H9 (cell line): ENCODE results near the gene SERF2. TPM values are rescaled to one million over a fixed set of nuclear protein-coding genes. Genes with fewer than 3 reads are reported as not detected.

ENCODE experiments used
- DNase-seq: peaks from one replicate; pipeline ENCODE4 v3.0.0-alpha.2; 2017
- H2AFZ ChIP-seq: one replicate; pipeline ENCODE4 v1.6.1; 2013; ENCODE audit warnings: mild to moderate bottlenecking, low read length, control low read depth, moderate library complexity
- H2AK5ac ChIP-seq: 2 replicates; pipeline ENCODE4 v1.6.1; 2013; ENCODE audit warnings: low read length, control low read depth, mixed read lengths; ENCODE audit not compliant: insufficient read length
- H2BK120ac ChIP-seq: one replicate; pipeline ENCODE4 v1.6.1; 2013; ENCODE audit warnings: low read depth, mild to moderate bottlenecking, low read length, control low read depth, inconsistent platforms; ENCODE audit not compliant: poor library complexity, severe bottlenecking
- H2BK12ac ChIP-seq: 2 replicates; pipeline ENCODE4 v1.6.1; 2013; ENCODE audit warnings: low read length, control low read depth, mixed read lengths, low read depth; ENCODE audit not compliant: insufficient read length
- H2BK15ac ChIP-seq: 2 replicates; pipeline ENCODE4 v1.6.1; 2013; ENCODE audit warnings: low read depth, low read length, control low read depth
- H2BK20ac ChIP-seq: one replicate; pipeline ENCODE4 v1.6.1; 2013; ENCODE audit warnings: low read depth, mild to moderate bottlenecking, low read length, control low read depth, inconsistent platforms; ENCODE audit not compliant: poor library complexity, severe bottlenecking
- H2BK5ac ChIP-seq: 2 replicates; pipeline ENCODE4 v1.6.1; 2013; ENCODE audit warnings: low read length, control low read depth, mixed read lengths; ENCODE audit not compliant: insufficient read length
- H3K14ac ChIP-seq: 2 replicates; pipeline ENCODE4 v1.6.1; 2013; ENCODE audit warnings: low read length, control low read depth; ENCODE audit not compliant: insufficient read depth
- H3K18ac ChIP-seq: 2 replicates; pipeline ENCODE4 v1.6.1; 2013; ENCODE audit warnings: low read depth, mild to moderate bottlenecking, mixed read lengths, low read length, control low read depth; ENCODE audit not compliant: insufficient read length
- H3K23ac ChIP-seq: 2 replicates; pipeline ENCODE4 v1.6.1; 2013; ENCODE audit warnings: low read length, control low read depth, mixed read lengths, low read depth; ENCODE audit not compliant: insufficient read length
- H3K23me2 ChIP-seq: 2 replicates; pipeline ENCODE4 v1.6.1; 2013; ENCODE audit warnings: low read depth, mild to moderate bottlenecking, mixed read lengths, low read length, control low read depth; ENCODE audit not compliant: insufficient read length, poor library complexity, severe bottlenecking
- H3K27ac ChIP-seq: 2 replicates; pipeline ENCODE4 v1.5.1; 2013; ENCODE audit warnings: low read length, control low read depth, mixed read lengths, low read depth; ENCODE audit not compliant: insufficient read length
- H3K27me3 ChIP-seq: 2 replicates; pipeline ENCODE4 v1.6.1; 2013; ENCODE audit warnings: low read length, control low read depth, inconsistent platforms; ENCODE audit not compliant: insufficient read depth
- H3K4ac ChIP-seq: 2 replicates; pipeline ENCODE4 v1.6.1; 2013; ENCODE audit warnings: low read depth, mild to moderate bottlenecking, control low read depth, inconsistent platforms, low read length, moderate library complexity
- H3K4me1 ChIP-seq: 2 replicates; pipeline ENCODE4 v1.6.1; 2013; ENCODE audit warnings: low read length, control low read depth, inconsistent platforms; ENCODE audit not compliant: insufficient read depth
- H3K4me2 ChIP-seq: 2 replicates; pipeline ENCODE4 v1.6.1; 2013; ENCODE audit warnings: low read length, control low read depth, mixed read lengths; ENCODE audit not compliant: insufficient read length, insufficient read depth
- H3K56ac ChIP-seq: 2 replicates; pipeline ENCODE4 v1.6.1; 2013; ENCODE audit warnings: low read depth, mild to moderate bottlenecking, mixed read lengths, low read length, control low read depth; ENCODE audit not compliant: insufficient read length
- H3K79me1 ChIP-seq: 2 replicates; pipeline ENCODE4 v1.6.1; 2013; ENCODE audit warnings: low read depth, mild to moderate bottlenecking, moderate library complexity, low read length, control low read depth, inconsistent platforms; ENCODE audit not compliant: insufficient read depth, poor library complexity, severe bottlenecking
- H3K79me2 ChIP-seq: 2 replicates; pipeline ENCODE4 v1.6.1; 2013; ENCODE audit warnings: low read length, control low read depth, inconsistent platforms; ENCODE audit not compliant: insufficient read depth
- H3K9ac ChIP-seq: 2 replicates; pipeline ENCODE4 v1.6.1; 2013; ENCODE audit warnings: low read length, control low read depth, mixed read lengths; ENCODE audit not compliant: insufficient read length; ENCODE audit errors: extremely low read depth
- H3K9me3 ChIP-seq: one replicate; pipeline ENCODE4 v1.6.1; 2013; ENCODE audit warnings: low read depth, low read length, inconsistent platforms; ENCODE audit not compliant: control insufficient read depth
- H3T11ph ChIP-seq: one replicate; pipeline ENCODE4 v1.6.1; 2013; ENCODE audit warnings: mild to moderate bottlenecking, low read length, control low read depth, inconsistent platforms
- H4K20me1 ChIP-seq: one replicate; pipeline ENCODE4 v1.6.1; 2013; ENCODE audit not compliant: control insufficient read depth, insufficient read length, insufficient read depth
- H4K5ac ChIP-seq: 2 replicates; pipeline ENCODE4 v1.6.1; 2013; ENCODE audit warnings: low read depth, mild to moderate bottlenecking, mixed read lengths, low read length, control low read depth; ENCODE audit not compliant: insufficient read length
- H4K8ac ChIP-seq: replicated peaks from 2 replicates; pipeline ENCODE4 v1.6.1; 2013; ENCODE audit warnings: low read length, control low read depth, mixed read lengths, low read depth; ENCODE audit not compliant: insufficient read length
- H4K91ac ChIP-seq: 2 replicates; pipeline ENCODE4 v1.6.1; 2013; ENCODE audit warnings: low read depth, mild to moderate bottlenecking, moderate library complexity, mixed read lengths, low read length, control low read depth; ENCODE audit not compliant: insufficient read length
- H3K27ac Mint-ChIP-seq, 3 experiments: 2 replicates in 2 of 3; 3 replicates in 1 of 3; pipeline ENCODE4 v1.8.0; 2020 to 2021; ENCODE audit warnings: mixed read lengths in 3 of 3, mild to moderate bottlenecking in 1 of 3, moderate library complexity in 1 of 3
- H3K27me3 Mint-ChIP-seq: 2 replicates; pipeline ENCODE4 v1.8.0; 2021; ENCODE audit warnings: low read depth, mild to moderate bottlenecking, moderate library complexity, mixed read lengths
- H3K36me3 Mint-ChIP-seq, 3 experiments: 2 replicates in 2 of 3; 3 replicates in 1 of 3; pipeline ENCODE4 v1.8.0; 2020 to 2021; ENCODE audit warnings: low read depth in 3 of 3, mixed read lengths in 3 of 3; ENCODE audit not compliant: insufficient read depth in 1 of 3
- H3K4me1 Mint-ChIP-seq, 2 experiments: 2 replicates each; pipeline ENCODE4 v1.8.0; 2020; ENCODE audit warnings: mixed read lengths in 2 of 2
- H3K4me3 Mint-ChIP-seq, 2 experiments: 2 replicates in 1 of 2; 3 replicates in 1 of 2; pipeline ENCODE4 v1.8.0; 2020 to 2021; ENCODE audit warnings: mild to moderate bottlenecking in 2 of 2, mixed read lengths in 2 of 2, moderate library complexity in 1 of 2
- H3K9me3 Mint-ChIP-seq, 2 experiments: 2 replicates in 1 of 2; 3 replicates in 1 of 2; pipeline ENCODE4 v1.8.0; 2020; ENCODE audit warnings: mild to moderate bottlenecking in 2 of 2, mixed read lengths in 2 of 2, moderate library complexity in 1 of 2
- CTCF ChIP-seq: fragments of 200-600 bp; sonication (generic); conservative IDR thresholded peaks from 3 replicates; pipeline ENCODE4 v1.8.0; 2021; ENCODE audit warnings: antibody characterized with exemption, mild to moderate bottlenecking
- WGBS: extraction: QIAGEN DNeasy Blood & Tissue Kit; methylation state at CpG from one replicate; pipeline ENCODE4 v1.1.7; 2013; ENCODE audit warnings: missing lambda C conversion rate, low lambda C conversion rate, mixed read lengths; ENCODE audit not compliant: insufficient read length; ENCODE audit errors: extremely low coverage; 5-methylcytosine and 5-hydroxymethylcytosine counted together
- total RNA-seq: library from RNA; stranded (reverse); gene quantifications from 2 replicates; pipeline ENCODE4 v1.2.1, GENCODE V29; 2021

SERF2 gene
- total RNA-seq, 1 experiment from 2014 or later: 819 TPM

DNA sequence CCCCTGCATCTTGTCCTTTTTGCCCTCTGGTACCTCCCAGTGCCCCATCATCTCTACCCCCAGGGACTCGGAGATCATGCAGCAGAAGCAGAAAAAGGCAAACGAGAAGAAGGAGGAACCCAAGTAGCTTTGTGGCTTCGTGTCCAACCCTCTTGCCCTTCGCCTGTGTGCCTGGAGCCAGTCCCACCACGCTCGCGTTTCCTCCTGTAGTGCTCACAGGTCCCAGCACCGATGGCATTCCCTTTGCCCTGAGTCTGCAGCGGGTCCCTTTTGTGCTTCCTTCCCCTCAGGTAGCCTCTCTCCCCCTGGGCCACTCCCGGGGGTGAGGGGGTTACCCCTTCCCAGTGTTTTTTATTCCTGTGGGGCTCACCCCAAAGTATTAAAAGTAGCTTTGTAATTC is 1.5 kb downstream of the SERF2 start:
- Histone ChIP-seq H4K20me1 (no peaks in the 10 kb centered on the region), H3K18ac (no peak overlapping the region), H4K91ac (no peak overlapping the region), H3K14ac (no peak overlapping the region), H3K27ac (no peak overlapping the region), H3K4me2 (peak overlapping the region; percentile 94), H4K5ac (peak overlapping the region; percentile 25), H2AK5ac (no peak overlapping the region), H3K27me3 (no peaks in the 10 kb centered on the region), H2AFZ (no peak overlapping the region), H3T11ph (no peak overlapping the region), H4K8ac (no peak overlapping the region), H3K79me1 (peaks cover 3% of the 10 kb centered on the region), H2BK12ac (no peak overlapping the region), H3K4me1 (peaks cover 18% of the 10 kb centered on the region; the same call in 1 of the 2 replicates), H3K23ac (no peak overlapping the region), H3K23me2 (peaks cover 8% of the 10 kb centered on the region), H3K56ac (no peak overlapping the region), H3K79me2 (peaks cover 6% of the 10 kb centered on the region; the same call in 1 of the 2 replicates), H2BK15ac (no peak overlapping the region; the same call in 1 of the 2 replicates), H3K9me3 (no peaks in the 10 kb centered on the region), H3K9ac (peak overlapping the region; percentile 96), H2BK120ac (no peak overlapping the region), H2BK5ac (no peak overlapping the region), H2BK20ac (no peak overlapping the region), H3K4ac (no peak overlapping the region)
- Mint-ChIP-seq H3K27ac (peak overlapping the region in 1 of 3 experiments; percentile 91; a peak in 3 of 7 replicates), H3K4me1 (peaks cover 51 to 65% of the 10 kb centered on the region in 2 experiments), H3K9me3 (no peaks in the 10 kb centered on the region), H3K36me3 (peaks cover 35 to 54% (median 39%) of the 10 kb centered on the region in 3 experiments; a peak in 6 of 7 replicates), H3K4me3 (peak overlapping the region; percentile 98 to 99), H3K27me3 (no peaks in the 10 kb centered on the region)
- no peak for TF ChIP-seq CTCF
- WGBS: no CpG with 5 or more reads among the region's 10 CpGs
- DNase-seq: no peak
